HG03575 (cell line): ENCODE results near the gene NPAS3.

Experiments used
- ATAC-seq: cut with Tn5 transposase; IDR thresholded peaks from one replicate; pipeline ENCODE4 v1.9.1; 2021; ENCODE audit not compliant: unreplicated experiment, insufficient number of reproducible peaks, low FRiP score; ENCODE audit errors: extremely low read depth

NPAS3 gene

DNA sequence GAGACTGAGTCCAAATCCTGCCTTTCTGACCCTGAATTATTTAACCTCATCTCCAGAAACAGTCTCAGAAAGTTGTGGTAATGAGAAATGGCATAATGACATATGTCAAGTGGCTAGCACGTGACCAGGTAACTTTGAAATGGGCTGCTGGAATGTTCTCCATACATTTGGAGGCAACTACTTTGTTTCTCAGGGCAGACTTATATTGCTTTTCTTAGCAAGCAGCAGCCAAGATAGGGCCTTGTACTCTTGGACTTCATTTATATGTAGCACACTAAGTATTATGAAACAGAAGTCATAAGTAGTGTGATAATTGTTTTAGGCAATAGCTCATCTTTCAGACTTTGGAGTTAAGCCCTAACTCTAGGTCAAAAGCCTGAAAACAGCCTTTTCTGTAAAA is 494.7 kb downstream of the NPAS3 start:
- no peak for ATAC-seq

- no peak for ATAC-seq
These were observed 497.4 kb downstream of the NPAS3 start for GRCh38 chr14:33435911-33436689.

DNA sequence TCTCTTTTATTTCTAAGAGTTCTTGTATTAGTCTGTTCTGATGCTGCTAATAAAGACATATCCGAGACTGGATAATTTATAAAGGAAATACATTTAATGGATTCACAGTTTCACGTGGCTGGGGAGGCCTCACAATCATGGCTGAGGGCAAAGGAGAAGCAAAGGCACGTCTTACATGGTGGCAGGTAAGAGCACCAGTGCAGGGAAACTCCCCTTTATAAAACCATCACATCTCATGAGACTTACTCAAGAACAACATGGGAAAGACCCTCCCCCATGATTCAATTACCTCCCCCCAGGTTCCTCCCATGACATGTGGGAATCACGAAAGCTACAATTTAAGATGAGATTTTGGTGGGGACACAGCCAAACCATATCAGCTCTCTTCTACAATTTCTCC is 503.0 kb downstream of the NPAS3 start:
- ATAC-seq: no peak

GRCh38 chr14:33444136-33444535 is 505.5 kb downstream of the NPAS3 start:
- no peak for ATAC-seq

GRCh38 chr14:33449268-33449667 is 510.6 kb downstream of the NPAS3 start:
- ATAC-seq: no peak

DNA sequence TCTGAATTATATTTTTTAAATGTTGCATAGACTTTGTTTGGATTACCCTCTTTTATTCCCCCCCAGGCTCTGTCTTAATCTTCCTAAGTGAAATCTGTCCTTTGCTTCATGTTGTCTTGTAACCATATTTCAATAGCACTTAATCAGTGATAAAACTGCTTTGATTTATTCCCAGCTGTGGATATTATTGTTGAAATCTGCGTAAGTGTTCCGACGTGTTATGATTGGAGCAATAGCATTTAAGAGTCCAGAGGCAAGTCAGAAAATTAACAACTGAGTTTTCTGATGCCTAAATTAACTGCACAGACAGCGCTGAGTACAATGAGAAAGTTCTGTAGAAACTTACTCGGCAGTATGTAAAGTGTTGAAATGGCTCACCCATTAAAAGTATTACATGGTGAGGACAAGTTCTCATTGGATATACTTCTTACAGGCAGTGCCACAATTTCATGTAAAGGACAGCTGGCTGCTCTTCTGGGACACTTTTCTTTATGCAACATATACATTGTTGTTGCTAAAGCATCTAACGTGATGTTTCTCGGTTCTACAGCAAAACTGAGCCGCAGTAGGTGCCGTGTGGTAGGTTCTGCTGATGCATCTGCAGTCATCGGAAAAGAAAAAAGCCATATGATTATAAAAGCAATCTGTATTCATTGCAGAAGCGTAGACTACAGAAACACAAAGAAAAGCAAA is 511.2 kb downstream of the NPAS3 start:
- no peak for ATAC-seq

GRCh38 chr14:33450416-33450815 is 511.7 kb downstream of the NPAS3 start:
- no peak for ATAC-seq

DNA sequence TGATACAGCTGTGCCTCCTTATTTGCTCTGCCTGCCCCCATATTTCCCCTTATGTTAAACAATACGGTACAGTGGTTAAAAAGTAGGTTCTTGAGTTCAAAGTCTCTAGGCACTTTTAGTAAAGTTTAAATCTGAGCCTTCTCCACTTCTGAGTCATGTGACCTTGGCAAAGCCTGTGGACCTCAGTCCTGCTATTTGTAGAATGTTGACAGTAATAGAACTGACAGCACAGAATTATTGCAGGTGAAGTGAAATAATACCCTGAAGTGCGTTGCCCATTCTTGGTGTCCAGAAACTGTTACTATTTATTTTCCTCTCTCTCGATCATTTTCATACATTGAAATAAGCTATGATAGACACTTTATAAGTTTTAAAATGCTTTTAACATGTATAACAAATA is 512.5 kb downstream of the NPAS3 start:
- no peak for ATAC-seq

GRCh38 chr14:33452995-33453394 is 514.3 kb downstream of the NPAS3 start:
- ATAC-seq: no peak

DNA sequence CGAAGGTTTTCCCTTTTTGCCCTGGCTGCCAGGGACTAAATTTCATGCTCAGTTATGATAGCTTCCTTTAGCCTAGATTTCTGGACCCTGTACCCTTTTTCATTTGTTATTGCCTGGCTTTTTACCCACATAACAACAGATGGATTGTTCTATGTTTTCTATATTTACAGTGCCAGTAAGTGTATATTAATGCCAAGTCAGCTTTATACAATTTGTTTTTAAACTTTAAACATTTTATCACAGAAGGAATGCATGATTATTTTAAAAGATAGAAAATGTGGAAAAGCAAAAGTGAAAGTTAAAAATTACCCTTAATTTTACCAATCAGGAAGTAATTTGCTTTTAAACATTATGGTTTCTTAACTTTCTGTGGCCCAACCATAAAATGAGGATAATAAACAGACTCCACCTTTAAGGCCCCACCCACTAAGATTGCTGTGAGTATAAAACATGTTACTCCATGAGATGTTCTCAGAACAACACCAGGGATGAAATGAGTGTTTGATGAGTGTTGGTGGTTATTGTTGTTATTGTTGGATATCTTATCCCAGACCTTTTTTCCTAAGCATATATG is 515.4 kb downstream of the NPAS3 start:
- no peak for ATAC-seq

GRCh38 chr14:33454707-33455106 is 516.0 kb downstream of the NPAS3 start:
- ATAC-seq: no peak

DNA sequence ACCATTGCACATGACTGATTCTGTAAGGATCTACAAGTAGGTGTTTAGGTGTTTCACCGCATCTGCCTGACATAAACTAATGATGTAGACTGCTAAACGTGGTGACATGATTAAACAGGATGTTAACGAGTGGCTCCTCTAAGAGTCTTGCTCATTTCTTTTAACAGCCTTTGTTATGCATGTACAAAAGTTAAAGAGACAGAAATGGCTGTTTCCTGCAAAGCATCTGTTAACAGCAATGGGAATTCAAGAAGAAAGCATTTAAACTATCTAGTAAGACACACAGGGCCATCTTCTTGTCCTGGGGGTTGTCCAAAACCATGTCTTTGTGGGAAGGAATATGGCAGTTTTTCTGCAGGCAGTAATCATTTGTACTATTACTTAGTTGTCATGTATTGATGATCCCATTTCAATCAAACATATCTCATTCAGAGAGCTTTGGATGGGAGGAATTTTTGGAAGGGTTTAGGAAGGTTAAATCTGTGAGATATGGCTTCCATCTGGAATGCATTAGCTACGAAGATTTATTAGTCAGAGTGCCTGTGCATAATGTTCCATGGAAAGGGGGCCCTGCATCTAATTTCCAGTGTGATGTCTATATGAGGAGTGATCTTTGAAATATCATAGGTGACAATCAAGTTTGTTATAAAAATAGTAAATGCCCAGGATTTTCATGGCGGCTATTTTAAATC is 517.1 kb downstream of the NPAS3 start:
- no peak for ATAC-seq

DNA sequence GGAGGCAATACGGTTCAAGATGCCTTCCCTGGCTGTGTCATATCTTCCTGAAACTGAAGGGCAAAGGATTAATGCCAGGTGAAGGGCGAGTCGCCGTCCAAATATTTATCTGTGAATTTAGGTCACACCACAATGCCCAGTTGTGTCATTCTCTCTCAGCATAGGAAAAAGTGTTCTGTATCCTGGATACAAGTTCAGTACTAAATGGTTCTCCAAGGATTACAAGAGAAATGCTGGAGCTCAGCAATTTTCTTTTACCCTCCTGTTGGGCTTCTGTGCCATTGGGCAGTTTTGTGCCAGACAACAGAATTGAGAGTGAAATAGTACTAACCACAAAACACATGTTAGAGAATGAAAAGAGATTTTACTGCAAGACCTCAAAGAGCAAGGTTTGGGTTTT is 518.3 kb downstream of the NPAS3 start:
- ATAC-seq: no peak

- no peak for ATAC-seq
These were observed 518.9 kb downstream of the NPAS3 start for GRCh38 chr14:33457617-33458016.

DNA sequence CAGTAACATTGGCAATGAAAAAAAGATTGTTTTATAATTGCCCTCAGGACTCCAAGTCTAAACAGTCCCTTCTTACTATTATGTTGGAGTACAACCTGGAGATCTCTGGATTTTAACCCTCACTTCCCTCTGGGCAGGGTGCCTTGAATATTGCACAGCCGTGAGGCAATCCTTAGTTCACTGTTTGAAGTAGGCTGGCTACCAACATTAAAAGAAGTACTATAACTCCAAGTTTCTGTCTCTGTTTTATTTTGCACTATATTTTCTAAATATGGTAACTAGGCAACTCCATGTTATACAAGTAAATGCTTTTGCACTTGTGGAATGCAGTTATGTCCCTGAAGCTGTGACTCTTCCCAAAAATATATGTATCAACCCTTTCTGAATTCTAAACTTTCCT is 521.5 kb downstream of the NPAS3 start:
- no peak for ATAC-seq

- ATAC-seq: no peak
These were observed 522.4 kb downstream of the NPAS3 start for GRCh38 chr14:33461036-33461435.

- ATAC-seq: no peak
These were observed 525.1 kb downstream of the NPAS3 start for GRCh38 chr14:33463731-33464130.

DNA sequence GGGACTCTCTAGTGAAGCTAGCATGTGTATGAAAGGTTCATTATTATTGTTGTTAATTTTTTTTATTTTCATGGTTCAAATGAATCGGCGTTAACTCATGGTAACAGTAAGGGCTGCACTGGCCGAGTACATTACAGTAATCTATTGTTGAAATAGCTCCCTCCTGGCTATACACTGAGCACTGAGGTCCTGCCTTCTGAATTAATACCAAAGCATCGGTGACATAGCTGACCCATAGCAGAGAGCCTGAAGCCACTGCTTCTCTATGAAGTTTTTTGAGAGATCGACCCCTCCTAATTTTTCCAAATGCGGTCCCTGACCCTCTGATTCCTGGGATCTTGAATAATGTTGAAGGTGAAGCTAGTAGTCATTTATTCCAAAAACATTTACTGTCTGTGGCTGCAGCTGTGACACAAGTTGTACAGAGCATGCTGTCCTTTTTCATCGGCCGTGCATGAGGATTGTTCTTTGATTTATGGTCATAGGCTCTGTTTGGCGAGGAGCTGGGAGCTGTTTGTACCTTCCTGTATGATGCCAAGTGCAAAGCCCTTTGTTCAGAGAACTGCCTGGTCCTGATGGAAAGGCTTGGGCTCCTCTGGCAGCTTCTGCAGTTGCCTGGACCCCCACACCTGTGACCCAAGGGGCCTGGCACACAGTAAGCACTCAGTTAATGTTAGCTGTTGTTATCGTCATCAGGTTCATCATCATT is 525.7 kb downstream of the NPAS3 start:
- no peak for ATAC-seq
